GM12875 (cell line): ENCODE data around the gene GSC.

ENCODE experiments used
- H3K4me3 ChIP-seq: one replicate; pipeline ENCODE4 v1.5.1; 2011; ENCODE audit warnings: low read depth, low read length, control low read depth
- CTCF ChIP-seq: IDR thresholded peaks from 2 replicates; pipeline ENCODE4 v1.5.1; 2011; ENCODE audit warnings: low read depth, mild to moderate bottlenecking, control low read depth, inconsistent platforms, low read length, moderate library complexity, borderline replicate concordance; ENCODE audit not compliant: insufficient read depth

The GSC gene

DNA sequence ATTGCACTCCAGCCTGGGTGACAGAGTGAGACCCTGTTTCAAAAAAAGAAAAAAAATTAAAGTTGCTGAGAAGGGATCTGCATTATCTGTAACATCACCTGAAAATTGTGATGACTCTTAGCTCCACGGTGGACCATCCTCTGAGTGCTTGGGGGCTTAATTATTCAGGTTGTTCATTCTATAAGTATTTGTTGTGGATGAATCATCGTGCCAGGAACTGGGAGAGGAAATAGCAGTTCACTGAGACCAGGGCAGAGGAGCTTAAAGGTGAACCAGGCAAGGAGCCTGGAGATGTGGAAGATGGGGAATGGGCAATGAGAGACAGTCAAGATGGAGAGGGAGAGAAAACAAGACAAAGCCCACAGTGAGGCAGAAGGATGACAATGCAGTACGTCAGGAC, 25.5 kb upstream of the GSC start:
- H3K4me3 ChIP-seq, result no peak overlapping the region
- no peak for TF ChIP-seq CTCF

DNA sequence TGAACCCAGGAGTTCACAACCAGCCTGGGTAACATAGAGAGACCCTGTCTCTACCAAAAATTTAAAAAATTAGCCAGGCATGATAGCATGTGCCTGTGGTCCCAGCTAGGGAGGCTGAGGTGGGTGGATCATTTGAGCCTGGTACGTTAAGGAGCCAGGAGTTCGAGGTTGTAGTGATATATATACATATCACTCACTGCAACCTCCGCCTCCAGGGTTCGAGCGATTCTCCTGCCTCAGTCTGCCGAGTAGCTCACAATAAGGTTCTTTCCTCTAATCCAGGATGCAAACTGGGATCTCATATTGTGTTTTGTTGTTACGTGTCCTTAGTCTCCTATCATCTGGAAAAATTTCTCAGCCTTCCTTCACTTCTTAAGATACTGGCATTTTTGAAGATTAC, 24.0 kb upstream of the GSC start:
- no peak for TF ChIP-seq CTCF
- H3K4me3 ChIP-seq, result no peak overlapping the region

- TF ChIP-seq CTCF, result no peak
- no peak overlapping the region for H3K4me3 ChIP-seq
Measured at GRCh38 chr14:94787655-94788054, 17.7 kb upstream of the GSC start.

GRCh38 chr14:94787092-94787491, 17.2 kb upstream of the GSC start:
- TF ChIP-seq CTCF, result no peak
- no peak overlapping the region for H3K4me3 ChIP-seq

GRCh38 chr14:94780536-94781399, 10.9 kb upstream of the GSC start:
- no peak overlapping the region for H3K4me3 ChIP-seq
- TF ChIP-seq CTCF, result no peak

DNA sequence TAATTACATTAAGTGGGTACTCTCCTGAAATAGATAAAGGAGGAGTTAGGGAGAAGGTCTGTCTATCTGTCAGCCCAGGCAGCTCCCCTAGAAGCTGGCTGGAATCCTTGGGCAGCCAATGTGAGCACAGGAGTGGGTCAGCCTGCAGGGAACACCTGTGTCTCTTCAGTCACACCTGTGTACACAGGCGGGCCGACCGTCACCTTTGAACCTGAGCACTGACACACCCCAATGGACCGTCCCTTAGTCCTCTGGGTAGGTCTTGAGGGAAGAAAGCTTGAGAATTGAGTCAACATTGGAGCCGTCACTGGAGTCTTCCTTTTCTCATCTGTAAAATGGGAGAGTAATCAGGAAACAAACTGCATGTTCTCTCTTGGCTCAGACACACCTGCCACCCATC, 9.8 kb upstream of the GSC start:
- no peak overlapping the region for H3K4me3 ChIP-seq
- TF ChIP-seq CTCF, result no peak

DNA sequence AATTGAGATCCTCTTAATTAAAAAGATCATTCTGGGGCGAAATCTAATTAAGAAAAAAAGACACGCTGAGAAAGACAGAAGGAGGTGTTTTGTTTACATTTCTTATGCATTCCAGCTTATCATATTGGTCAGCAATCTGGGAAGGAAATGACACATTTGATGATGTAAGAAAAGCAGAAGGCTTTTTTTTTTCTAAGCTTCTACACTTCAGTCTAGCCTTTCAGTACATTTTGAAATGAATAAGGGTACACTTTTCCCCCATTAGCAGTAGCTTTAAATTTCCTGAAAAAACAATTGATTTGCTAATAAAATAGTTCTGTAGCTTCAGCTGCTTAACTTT, 5.9 kb upstream of the GSC start:
- no peak for TF ChIP-seq CTCF
- no peak overlapping the region for H3K4me3 ChIP-seq
